PFSK-1 (cell line): ENCODE results near the gene ERBB4.

Source experiments
- FOXP2 ChIP-seq: optimal IDR thresholded peaks from 2 replicates; pipeline ENCODE3; 2011; ENCODE audit warnings: borderline replicate concordance, control low read depth, inconsistent platforms; ENCODE audit not compliant: insufficient read depth; ENCODE audit errors: extremely low read length, extremely low read depth
- POLR2AphosphoS5 ChIP-seq: IDR thresholded peaks from 2 replicates; pipeline ENCODE4 v1.6.1; 2012; ENCODE audit warnings: low read depth, mild to moderate bottlenecking, control low read depth, low read length, moderate library complexity
- SIN3A ChIP-seq: IDR thresholded peaks from 2 replicates; pipeline ENCODE4 v1.6.1; 2012; ENCODE audit warnings: mild to moderate bottlenecking, low read length, moderate library complexity, borderline replicate concordance; ENCODE audit not compliant: insufficient read depth
- TAF1 ChIP-seq: IDR thresholded peaks from 2 replicates; pipeline ENCODE4 v1.6.1; 2012; ENCODE audit warnings: low read length, control low read depth, borderline replicate concordance; ENCODE audit not compliant: insufficient read depth

GRCh38 chr2:212421556-212422334, 116.9 kb downstream of the ERBB4 start:
- TF ChIP-seq SIN3A (no peak), FOXP2 (no peak), POLR2AphosphoS5 (no peak), TAF1 (no peak)
